ENCODE results near the gene HPN.

DNA sequence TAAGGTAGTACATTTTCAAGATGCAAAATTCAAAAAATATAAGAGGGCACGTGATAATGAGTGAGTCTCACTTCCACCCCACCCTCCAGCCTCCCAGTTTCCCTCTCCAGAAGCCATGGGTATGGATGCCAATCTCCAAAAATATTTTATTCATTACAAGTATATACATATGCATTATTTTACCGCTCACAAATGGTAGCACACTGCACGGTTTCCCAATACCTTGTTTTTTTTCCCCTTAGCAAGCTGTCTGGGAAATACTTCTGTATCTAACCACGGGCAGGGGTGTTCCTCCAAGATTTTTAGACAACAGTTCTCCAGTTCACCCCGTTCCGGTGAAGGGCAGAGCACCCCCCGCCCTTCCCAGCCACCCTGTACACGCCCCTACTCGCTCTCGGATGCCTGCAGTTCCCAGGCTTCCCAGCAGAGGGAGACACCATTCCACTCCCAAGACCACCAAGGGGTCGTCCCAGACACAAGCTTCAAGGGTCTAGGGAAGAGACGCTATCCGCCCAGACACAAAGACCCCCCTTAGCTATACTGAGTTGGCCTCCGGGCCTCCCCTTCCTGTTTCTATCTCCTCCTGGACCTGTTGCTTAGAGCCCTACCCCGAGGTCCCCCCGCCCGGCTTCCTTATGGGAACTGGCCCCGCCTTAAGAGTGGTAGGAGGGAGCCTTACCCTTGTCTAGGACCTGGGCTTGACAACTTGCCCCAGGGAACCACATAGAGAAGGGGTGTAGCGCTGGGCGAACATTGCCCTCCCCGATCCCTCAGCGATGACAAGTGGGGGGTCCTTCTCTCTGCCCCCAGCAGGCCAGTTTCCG is 73.0 kb downstream of the HPN start:
- TF ChIP-seq POLR2AphosphoS5 (IDR thresholded peaks at IDR 0.05; ENCODE audit: low read depth, low read length): no peak
- TF ChIP-seq PAX5 (IDR thresholded peaks at IDR 0.05; ENCODE audit: insufficient read depth, low read length, severe bottlenecking): no peak
- no peak for TF ChIP-seq POLR2A (IDR thresholded peaks at IDR 0.05; ENCODE audit: low read depth, low read length)
- no peak for TF ChIP-seq TAF1 (IDR thresholded peaks at IDR 0.05; ENCODE audit: low read depth, low read length)

Measured in GM12891 (cell line).